GM10248 (cell line): ENCODE data around the gene CALHM3.

Source experiments
- CTCF ChIA-PET: fragments of 300-600 bp; sonication (Branson Sonifier 250); formaldehyde crosslinking; extraction: SDS; loops from one replicate; lab custom pipeline; 2021; ENCODE audit warnings: antibody characterized with exemption; lab: Yijun Ruan, JAX
- POLR2A ChIA-PET: fragments of 350-650 bp; sonication (Branson Sonifier 250); formaldehyde crosslinking; extraction: SDS; loops from one replicate; lab custom pipeline; 2020; ENCODE audit warnings: antibody characterized with exemption; lab: Yijun Ruan, JAX
- DNase-seq: peaks from one replicate; pipeline ENCODE4 v3.0.0; 2012; ENCODE audit errors: extremely low spot score
- TF ChIP-seq, protein P1 (sequence below): IDR thresholded peaks from 2 replicates; pipeline ENCODE4 v1.5.1; 2012; ENCODE audit warnings: mild to moderate bottlenecking, low read depth; ENCODE audit errors: extremely low read depth, missing control alignments, control extremely low read depth

CALHM3 gene

GRCh38 chr10:103439776-103440175 lies 39.3 kb downstream of the CALHM3 start:
- ChIA-PET POLR2A (no interaction called here), CTCF (interaction anchor here (1.1 kb wide), 1 partner anchor 41 kb away, joined by 3 read pairs; no protein-coding TSS in a partner anchor)
- TF ChIP-seq, protein P1, sequence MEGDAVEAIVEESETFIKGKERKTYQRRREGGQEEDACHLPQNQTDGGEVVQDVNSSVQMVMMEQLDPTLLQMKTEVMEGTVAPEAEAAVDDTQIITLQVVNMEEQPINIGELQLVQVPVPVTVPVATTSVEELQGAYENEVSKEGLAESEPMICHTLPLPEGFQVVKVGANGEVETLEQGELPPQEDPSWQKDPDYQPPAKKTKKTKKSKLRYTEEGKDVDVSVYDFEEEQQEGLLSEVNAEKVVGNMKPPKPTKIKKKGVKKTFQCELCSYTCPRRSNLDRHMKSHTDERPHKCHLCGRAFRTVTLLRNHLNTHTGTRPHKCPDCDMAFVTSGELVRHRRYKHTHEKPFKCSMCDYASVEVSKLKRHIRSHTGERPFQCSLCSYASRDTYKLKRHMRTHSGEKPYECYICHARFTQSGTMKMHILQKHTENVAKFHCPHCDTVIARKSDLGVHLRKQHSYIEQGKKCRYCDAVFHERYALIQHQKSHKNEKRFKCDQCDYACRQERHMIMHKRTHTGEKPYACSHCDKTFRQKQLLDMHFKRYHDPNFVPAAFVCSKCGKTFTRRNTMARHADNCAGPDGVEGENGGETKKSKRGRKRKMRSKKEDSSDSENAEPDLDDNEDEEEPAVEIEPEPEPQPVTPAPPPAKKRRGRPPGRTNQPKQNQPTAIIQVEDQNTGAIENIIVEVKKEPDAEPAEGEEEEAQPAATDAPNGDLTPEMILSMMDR: no peak
- no peak for DNase-seq

DNA sequence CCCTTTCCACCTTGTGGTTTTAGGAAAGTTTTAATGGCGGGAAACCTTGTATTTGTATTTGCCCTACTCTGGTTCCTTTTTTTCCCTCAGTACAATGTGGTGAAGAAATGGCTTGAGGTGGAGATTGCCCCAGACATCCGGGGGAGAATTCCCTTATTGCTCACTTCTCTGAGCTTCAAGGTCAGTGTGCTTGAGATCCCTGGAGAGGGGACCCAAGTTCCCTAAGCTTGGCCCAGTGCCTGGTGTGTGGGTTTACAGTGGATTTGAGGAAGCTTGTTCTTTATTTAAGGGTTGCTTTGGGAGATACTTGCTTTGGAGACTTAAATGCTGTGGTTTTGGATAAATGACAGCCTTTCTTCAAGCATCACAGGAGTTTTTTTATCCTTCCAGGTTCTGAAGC lies 45.2 kb downstream of the CALHM3 start:
- TF ChIP-seq, protein P1: no peak
- DNase-seq: no peak
- CTCF ChIA-PET: interaction anchor here (1.1 to 1.4 kb wide), 4 partner anchors 16 to 348 kb away, joined by 3 to 4 read pairs (median 3); no protein-coding TSS in a partner anchor
- POLR2A ChIA-PET: no interaction called here

DNA sequence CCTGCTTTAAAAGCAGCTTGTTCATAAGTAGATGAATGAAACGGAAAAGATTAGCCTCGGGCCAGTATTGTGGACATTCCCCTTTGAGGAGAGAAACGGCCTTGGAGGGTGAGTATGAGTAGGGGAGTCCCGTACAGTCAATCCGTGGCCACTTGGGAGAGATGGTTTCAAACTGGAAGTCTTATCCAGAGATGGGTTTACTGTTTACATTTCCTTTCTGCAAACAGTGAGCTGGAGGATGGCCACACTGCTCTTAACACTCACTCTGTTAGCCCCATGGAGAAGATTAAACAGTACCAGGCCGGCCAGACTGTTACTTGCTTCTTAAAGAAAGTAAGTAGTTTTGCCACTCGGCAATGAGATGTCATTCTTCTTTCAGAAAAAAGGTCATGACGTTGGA lies 47.1 kb downstream of the CALHM3 start:
- TF ChIP-seq, protein P1: no peak
- CTCF ChIA-PET: interaction anchor here (1.0 kb wide), 1 partner anchor 38 kb away, joined by 3 read pairs; no protein-coding TSS in a partner anchor
- no peak for DNase-seq
- POLR2A ChIA-PET: no interaction called here

DNA sequence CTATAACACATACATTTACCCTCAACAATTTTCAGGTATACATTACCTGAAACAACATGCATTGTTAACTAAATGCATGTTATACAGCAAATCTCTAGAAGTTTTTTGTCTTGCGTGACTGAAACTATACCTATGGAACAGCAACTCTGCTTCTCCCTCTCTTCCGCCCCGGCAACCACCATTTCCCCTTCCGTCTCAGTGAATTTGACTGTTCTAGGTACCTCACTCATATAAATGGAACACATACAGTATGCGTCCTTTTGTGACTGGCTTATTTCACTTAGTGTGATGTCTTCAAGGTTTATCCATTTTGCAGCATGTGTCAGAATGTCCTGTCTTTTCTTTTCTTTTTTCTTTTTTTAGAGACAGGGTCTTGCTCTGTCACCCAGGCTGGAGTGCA lies 49.4 kb downstream of the CALHM3 start:
- DNase-seq: no peak
- CTCF ChIA-PET: no interaction called here
- POLR2A ChIA-PET: no interaction called here
- TF ChIP-seq, protein P1: no peak

DNA sequence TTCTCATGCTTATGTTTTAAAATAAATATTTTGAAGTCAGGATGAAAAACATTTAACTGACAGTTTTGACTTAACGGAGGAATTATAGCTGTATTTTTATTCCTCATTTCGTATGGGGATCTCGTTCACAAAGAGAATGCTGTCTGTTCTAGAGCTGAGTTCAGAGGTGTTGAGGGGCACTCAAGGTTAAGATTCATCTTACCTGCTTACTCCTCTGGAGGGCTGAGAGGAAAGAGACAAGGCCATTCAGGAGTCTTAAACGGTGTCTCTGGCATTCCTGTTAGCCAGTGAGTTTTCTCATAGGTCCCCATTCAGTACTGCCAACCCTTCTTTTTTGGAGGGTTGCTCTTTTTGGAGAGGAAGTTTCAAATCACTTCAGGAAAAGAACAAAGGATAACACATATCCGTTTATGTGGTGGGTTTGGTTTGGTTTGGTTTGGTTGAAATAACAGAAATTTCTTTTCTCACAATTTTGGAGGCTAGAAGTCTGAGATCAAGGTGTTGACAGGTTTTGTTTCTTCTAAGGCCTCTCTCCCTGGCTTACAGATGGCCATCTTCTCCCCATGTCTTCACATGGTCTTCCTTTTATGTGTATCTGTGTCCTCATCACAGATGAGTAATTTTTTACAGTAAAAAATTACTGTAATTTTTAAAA lies 49.9 kb downstream of the CALHM3 start:
- ChIA-PET POLR2A (no interaction called here), CTCF (interaction anchor here (1.0 kb wide), 1 partner anchor 12 kb away, joined by 5 read pairs; no protein-coding TSS in a partner anchor)
- DNase-seq: no peak
- TF ChIP-seq, protein P1: no peak

GRCh38 chr10:103427866-103428265 lies 51.2 kb downstream of the CALHM3 start:
- POLR2A ChIA-PET: no interaction called here

More at GRCh38 chr10:103427866-103428265, 51.2 kb downstream of the CALHM3 start:
- CTCF ChIA-PET: interaction anchor here (2.0 to 4.8 kb wide), 2 partner anchors 11 to 53 kb away, joined by 6 to 32 read pairs; no protein-coding TSS in a partner anchor
- TF ChIP-seq, protein P1: no peak
- DNase-seq: no peak
